Epithelial cell of proximal tubule (primary cell): Measurements from ENCODE around the gene FRMD7. TPM values are rescaled to one million over a fixed set of nuclear protein-coding genes. Genes with fewer than 3 reads are reported as not detected.
"Not testable (repeated sequence)": the region's sequence is repeated elsewhere in the genome, so short reads cannot be mapped to it uniquely, and the experiment has no call there.

Experiments used
- DNase-seq: peaks from one replicate; pipeline ENCODE4 v3.0.0-alpha.2; 2011; ENCODE audit warnings: low read depth
- H3K4me3 ChIP-seq: 2 replicates; pipeline ENCODE4 v1.5.1; 2011; ENCODE audit warnings: low read depth, mild to moderate bottlenecking, low read length
- total RNA-seq: library from RNA; depleted of rRNA; stranded (reverse); fragments of >200 nt; gene quantifications from 2 replicates; pipeline ENCODE4 v1.2.3, GENCODE V29; 2015
- TF ChIP-seq, protein P1 (sequence below): conservative IDR thresholded peaks from 2 replicates; pipeline ENCODE4 v1.5.1; 2012; ENCODE audit warnings: low read depth, mild to moderate bottlenecking, low read length

FRMD7 gene
- total RNA-seq, 1 donor from 2014 or later, result not detected

DNA sequence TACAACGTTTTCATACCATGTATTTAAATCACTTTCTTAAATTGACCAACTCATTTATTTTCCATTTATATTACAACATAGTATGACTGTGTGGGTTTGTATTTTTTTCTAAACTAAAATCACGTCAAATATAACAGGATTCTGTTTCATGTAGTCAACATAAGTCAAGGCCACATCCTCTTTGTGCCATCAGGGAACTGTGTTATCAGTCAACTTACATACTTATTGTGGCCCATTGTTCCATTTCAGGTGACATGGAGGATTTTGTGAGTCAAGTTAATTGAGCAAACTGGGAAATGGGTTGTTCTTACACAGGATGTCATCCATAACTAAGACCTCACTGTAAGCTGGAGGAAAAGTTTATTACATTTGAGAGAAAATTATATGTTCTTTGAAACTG lies 68.8 kb downstream of the FRMD7 start:
- no peak for DNase-seq
- H3K4me3 ChIP-seq, result no peak overlapping the region
- TF ChIP-seq, protein P1, sequence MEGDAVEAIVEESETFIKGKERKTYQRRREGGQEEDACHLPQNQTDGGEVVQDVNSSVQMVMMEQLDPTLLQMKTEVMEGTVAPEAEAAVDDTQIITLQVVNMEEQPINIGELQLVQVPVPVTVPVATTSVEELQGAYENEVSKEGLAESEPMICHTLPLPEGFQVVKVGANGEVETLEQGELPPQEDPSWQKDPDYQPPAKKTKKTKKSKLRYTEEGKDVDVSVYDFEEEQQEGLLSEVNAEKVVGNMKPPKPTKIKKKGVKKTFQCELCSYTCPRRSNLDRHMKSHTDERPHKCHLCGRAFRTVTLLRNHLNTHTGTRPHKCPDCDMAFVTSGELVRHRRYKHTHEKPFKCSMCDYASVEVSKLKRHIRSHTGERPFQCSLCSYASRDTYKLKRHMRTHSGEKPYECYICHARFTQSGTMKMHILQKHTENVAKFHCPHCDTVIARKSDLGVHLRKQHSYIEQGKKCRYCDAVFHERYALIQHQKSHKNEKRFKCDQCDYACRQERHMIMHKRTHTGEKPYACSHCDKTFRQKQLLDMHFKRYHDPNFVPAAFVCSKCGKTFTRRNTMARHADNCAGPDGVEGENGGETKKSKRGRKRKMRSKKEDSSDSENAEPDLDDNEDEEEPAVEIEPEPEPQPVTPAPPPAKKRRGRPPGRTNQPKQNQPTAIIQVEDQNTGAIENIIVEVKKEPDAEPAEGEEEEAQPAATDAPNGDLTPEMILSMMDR, result no peak

DNA sequence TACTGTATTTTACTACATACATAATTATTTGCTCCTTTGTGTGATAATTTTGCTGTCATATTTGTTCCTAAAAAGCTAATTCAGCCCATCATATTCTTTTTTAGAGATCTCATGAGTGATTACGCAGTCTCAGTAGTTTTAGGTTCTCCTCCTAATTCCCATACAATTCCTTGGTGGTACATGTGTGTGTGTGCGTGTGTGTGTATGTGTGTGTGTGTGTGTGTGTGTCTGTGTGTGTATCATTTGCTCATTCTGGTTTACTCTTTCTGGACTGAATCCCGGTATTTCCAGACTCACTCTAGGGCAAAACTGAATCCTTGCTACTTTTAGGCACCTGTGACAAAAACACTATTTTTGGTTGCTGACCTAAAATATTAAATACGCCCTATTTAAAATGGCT lies 69.8 kb downstream of the FRMD7 start:
- TF ChIP-seq, protein P1, result no peak
- H3K4me3 ChIP-seq, result no peak overlapping the region
- DNase-seq, result no peak

DNA sequence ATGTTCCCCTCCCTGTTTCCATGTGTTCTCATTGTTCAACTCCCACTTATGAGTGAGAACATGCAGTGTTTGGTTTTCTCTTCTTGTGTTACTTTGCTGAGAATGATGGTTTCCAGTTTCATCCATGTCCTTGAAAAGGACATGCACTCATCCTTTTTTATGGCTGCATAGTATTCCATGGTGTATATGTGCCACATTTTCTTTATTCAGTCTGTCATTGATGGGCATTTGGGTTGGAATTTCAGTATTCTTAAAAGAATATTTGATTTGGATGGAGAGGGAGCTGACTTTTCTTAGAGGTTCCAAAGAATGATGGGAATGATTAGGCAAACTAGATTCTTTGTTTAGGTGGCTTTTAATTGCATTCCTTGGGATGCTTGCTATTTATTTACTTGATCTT lies 76.0 kb downstream of the FRMD7 start:
- not testable (repeated sequence) for H3K4me3 ChIP-seq, DNase-seq

DNA sequence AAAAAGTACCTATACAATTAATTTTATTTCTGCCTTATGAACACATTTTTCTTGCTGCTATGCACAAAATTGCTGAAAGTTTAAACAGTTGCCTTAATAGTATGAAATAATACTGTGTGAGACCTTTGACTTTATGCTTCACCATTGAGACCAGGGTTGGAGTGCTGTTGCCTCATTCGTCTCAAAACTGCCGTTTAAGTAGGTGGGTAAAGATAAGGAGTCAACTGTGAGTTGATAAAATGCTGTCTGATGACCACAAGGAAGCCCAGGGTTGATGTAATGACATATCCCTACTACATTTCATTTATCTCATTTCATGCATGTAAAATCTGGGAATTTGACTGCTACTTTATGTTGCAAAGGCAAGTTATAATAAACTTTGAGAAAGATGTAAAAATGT lies 81.3 kb downstream of the FRMD7 start:
- no peak for DNase-seq
- TF ChIP-seq, protein P1, result no peak
- no peak overlapping the region for H3K4me3 ChIP-seq

DNA sequence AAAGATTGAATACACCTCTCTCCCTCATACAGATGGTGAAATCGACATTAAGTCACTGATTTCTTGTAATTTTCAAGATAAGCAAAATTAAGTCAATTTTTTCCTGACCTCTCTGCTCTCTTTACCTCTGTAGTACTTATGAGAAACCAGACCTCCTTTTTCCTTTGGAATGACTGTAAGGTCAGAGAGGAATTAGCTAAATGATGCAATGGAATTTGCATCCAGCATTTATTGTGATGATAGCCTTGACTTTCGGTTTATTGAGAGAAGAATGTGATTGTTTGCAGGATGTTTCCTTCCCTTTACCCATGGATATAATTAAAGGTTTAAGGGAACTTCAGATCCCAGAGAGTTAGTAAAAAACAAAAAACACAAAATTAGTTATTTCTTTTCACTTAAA lies 82.4 kb downstream of the FRMD7 start:
- no peak for DNase-seq
- TF ChIP-seq, protein P1, result no peak
- H3K4me3 ChIP-seq, result no peak overlapping the region

DNA sequence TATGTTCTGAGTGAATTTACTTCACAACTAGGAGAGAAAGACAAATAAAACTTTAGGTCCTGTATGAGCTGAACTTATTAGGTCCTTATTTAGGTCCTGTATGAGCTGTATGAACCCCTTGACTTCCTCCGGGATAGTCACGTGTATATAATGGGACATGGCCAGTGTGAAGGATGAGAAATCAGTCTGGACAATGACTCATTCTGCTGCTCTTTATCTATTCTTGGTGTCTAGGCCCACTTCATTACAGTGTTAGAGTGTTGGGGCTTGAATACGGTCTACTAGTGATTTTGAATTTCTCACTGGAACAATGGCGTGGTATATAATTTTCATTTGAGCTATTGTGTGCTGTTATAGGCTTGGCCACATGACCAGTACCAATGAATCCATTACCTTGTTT lies 82.9 kb downstream of the FRMD7 start:
- DNase-seq, result no peak
- TF ChIP-seq, protein P1, result no peak
- no peak overlapping the region for H3K4me3 ChIP-seq

DNA sequence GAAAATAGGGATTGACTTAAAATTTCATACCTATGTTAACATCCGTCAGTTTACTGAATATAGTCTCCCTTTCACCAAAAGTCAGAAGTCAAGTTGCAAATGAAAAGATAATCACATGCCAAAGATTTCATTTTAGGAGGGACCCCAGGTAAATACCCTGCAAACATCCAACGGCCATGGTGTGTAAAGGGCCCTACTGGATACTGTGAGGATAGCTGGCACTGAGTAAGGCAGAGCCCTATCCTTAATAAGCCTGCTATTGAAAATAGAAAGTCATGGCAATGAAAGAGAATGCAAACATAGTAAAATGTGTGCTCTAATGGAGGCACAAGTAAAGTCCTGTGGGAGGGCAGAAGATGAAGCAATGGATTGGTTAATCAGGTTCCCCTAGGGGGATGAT lies 83.8 kb downstream of the FRMD7 start:
- DNase-seq, result no peak
- no peak overlapping the region for H3K4me3 ChIP-seq
- TF ChIP-seq, protein P1, result no peak

DNA sequence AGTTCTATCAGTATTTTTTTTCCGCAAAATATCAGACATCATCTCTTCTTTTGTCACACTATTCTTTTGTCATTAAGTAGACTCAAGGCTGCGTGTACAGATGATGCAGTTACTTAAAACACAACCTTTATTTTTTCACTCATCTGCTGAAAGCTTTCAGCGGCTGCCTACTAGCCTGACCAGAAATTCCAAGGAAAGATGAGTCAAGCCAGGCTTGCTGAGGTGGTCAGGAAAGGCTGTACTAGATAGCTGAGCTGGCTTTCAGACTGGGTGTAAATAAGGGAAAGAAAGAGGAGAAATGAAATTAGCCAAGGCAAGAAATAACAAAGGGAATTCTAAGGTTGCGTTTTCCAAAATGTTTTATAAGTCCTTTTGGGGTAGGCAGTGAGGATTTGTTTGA lies 86.8 kb downstream of the FRMD7 start:
- H3K4me3 ChIP-seq, result no peak overlapping the region
- no peak for DNase-seq
- TF ChIP-seq, protein P1, result no peak
